Measurements from ENCODE around the gene ID2. TPM values are rescaled to one million over a fixed set of nuclear protein-coding genes. Genes with fewer than 3 reads are reported as not detected.

The ID2 gene
- total RNA-seq, 3 donors from 2014 or later, result 240 to 305 (median 260) TPM

- no peak for TF ChIP-seq CTCF (IDR thresholded peaks at IDR 0.05)
- no peak for TF ChIP-seq POLR2A (IDR thresholded peaks at IDR 0.05)
- TF ChIP-seq POLR2AphosphoS5 (IDR thresholded peaks at IDR 0.05), result no peak
- intact Hi-C loops (cut with DNase I; ENCODE audit: low total_unique reads), result no loop called here
- Histone ChIP-seq H3K4me1 (no peaks in the 10 kb centered on the region), H3K9me3 (no peaks in the 10 kb centered on the region), H3K27me3 (no peaks in the 10 kb centered on the region), H3K36me3 (no peaks in the 10 kb centered on the region), H3K4me3 (no peak overlapping the region), H3K27ac (no peak overlapping the region)
- peak in 1 of 2 donors; percentile 47 for DNase-seq (ENCODE audit: low spot score in 2 of 2)
These were observed 47.2 kb upstream of the ID2 start for GRCh38 chr2:8634466-8635172.

- Histone ChIP-seq H3K27me3 (no peaks in the 10 kb centered on the region), H3K9me3 (no peaks in the 10 kb centered on the region), H3K4me1 (no peaks in the 10 kb centered on the region), H3K27ac (no peak overlapping the region), H3K36me3 (no peaks in the 10 kb centered on the region), H3K4me3 (no peak overlapping the region)
- intact Hi-C loops (cut with DNase I; ENCODE audit: low total_unique reads), result no loop called here
- no peak for TF ChIP-seq POLR2A (IDR thresholded peaks at IDR 0.05)
- TF ChIP-seq POLR2AphosphoS5 (IDR thresholded peaks at IDR 0.05), result no peak
- TF ChIP-seq CTCF (IDR thresholded peaks at IDR 0.05), result no peak
- DNase-seq (ENCODE audit: low spot score in 2 of 2), result no peak
These were observed 45.8 kb upstream of the ID2 start for GRCh38 chr2:8636041-8636491.

GRCh38 chr2:8636721-8637636 is 44.9 kb upstream of the ID2 start:
- H3K4me3 ChIP-seq, result no peak overlapping the region
- H3K9me3 ChIP-seq, result no peaks in the 10 kb centered on the region
- TF ChIP-seq CTCF (IDR thresholded peaks at IDR 0.05), result no peak
- TF ChIP-seq POLR2A (IDR thresholded peaks at IDR 0.05), result no peak
- no peak for TF ChIP-seq POLR2AphosphoS5 (IDR thresholded peaks at IDR 0.05)
- intact Hi-C loops (cut with DNase I; ENCODE audit: low total_unique reads), result no loop called here
- no peaks in the 10 kb centered on the region for H3K27me3 ChIP-seq
- H3K27ac ChIP-seq, result no peak overlapping the region
- no peaks in the 10 kb centered on the region for H3K4me1 ChIP-seq
- no peak for DNase-seq (ENCODE audit: low spot score in 2 of 2)
- no peaks in the 10 kb centered on the region for H3K36me3 ChIP-seq

- intact Hi-C loops (cut with DNase I; ENCODE audit: low total_unique reads), result no loop called here
- no peaks in the 10 kb centered on the region for H3K9me3 ChIP-seq
- no peaks in the 10 kb centered on the region for H3K27me3 ChIP-seq
- no peak for TF ChIP-seq POLR2AphosphoS5 (IDR thresholded peaks at IDR 0.05)
- no peak for TF ChIP-seq CTCF (IDR thresholded peaks at IDR 0.05)
- TF ChIP-seq POLR2A (IDR thresholded peaks at IDR 0.05), result no peak
- no peak overlapping the region for H3K4me3 ChIP-seq
- no peak overlapping the region for H3K27ac ChIP-seq
- no peaks in the 10 kb centered on the region for H3K4me1 ChIP-seq
- no peaks in the 10 kb centered on the region for H3K36me3 ChIP-seq
- peak in 1 of 2 donors; percentile 42 for DNase-seq (ENCODE audit: low spot score in 2 of 2)
These were observed 43.5 kb upstream of the ID2 start for GRCh38 chr2:8638327-8638726.

Measured in breast epithelium (tissue), 4 donors.